HL-60 (cell line): Measurements from ENCODE around the gene USP36.

Experiments
- DNase-seq, 2 experiments: peaks; one replicate each; pipeline ENCODE4 v3.0.0-alpha.2; 2010 to 2020; ENCODE audit warnings: low read depth in 1 of 2, low spot score in 1 of 2
- H3K27ac ChIP-seq: fragments of 250-450 bp; sonication (Bioruptor Pico); replicated peaks from 2 replicates; pipeline ENCODE4 v1.5.1; 2020; ENCODE audit warnings: mild to moderate bottlenecking, moderate library complexity
- H3K27me3 ChIP-seq: fragments of 250-450 bp; sonication (Bioruptor Pico); 2 replicates; pipeline ENCODE4 v1.5.1; 2021; ENCODE audit warnings: mild to moderate bottlenecking, moderate library complexity; ENCODE audit not compliant: insufficient read depth, poor library complexity, severe bottlenecking
- H3K4me3 ChIP-seq: replicated peaks from 2 replicates; pipeline ENCODE4 v1.5.1; 2011; ENCODE audit warnings: mild to moderate bottlenecking, control low read depth, low read length; ENCODE audit not compliant: insufficient read depth
- CTCF ChIP-seq: IDR thresholded peaks from one replicate; pipeline ENCODE4 v1.5.1; 2011; ENCODE audit warnings: low read length, control low read depth, inconsistent platforms; ENCODE audit not compliant: insufficient read depth
- GABPA ChIP-seq: IDR thresholded peaks from 2 replicates; pipeline ENCODE4 v1.6.1; 2012; ENCODE audit warnings: low read depth
- POLR2AphosphoS5 ChIP-seq: IDR thresholded peaks from 2 replicates; pipeline ENCODE4 v1.6.1; 2012; ENCODE audit warnings: low read depth
- SPI1 ChIP-seq: IDR thresholded peaks from 2 replicates; pipeline ENCODE4 v1.6.1; 2012; ENCODE audit warnings: low read depth, mild to moderate bottlenecking, borderline replicate concordance
- TF ChIP-seq, protein P1 (sequence below): IDR thresholded peaks from 2 replicates; pipeline ENCODE4 v1.6.1; 2012; ENCODE audit warnings: low read depth; ENCODE audit not compliant: insufficient replicate concordance

The USP36 gene

GRCh38 chr17:78766743-78767294 is 73.8 kb downstream of the USP36 start:
- Histone ChIP-seq H3K27ac (no peak overlapping the region), H3K27me3 (no peaks in the 10 kb centered on the region), H3K4me3 (no peak overlapping the region)
- no peak for DNase-seq
- TF ChIP-seq GABPA (no peak), SPI1 (no peak), POLR2AphosphoS5 (no peak), CTCF (no peak)
- TF ChIP-seq, protein P1, sequence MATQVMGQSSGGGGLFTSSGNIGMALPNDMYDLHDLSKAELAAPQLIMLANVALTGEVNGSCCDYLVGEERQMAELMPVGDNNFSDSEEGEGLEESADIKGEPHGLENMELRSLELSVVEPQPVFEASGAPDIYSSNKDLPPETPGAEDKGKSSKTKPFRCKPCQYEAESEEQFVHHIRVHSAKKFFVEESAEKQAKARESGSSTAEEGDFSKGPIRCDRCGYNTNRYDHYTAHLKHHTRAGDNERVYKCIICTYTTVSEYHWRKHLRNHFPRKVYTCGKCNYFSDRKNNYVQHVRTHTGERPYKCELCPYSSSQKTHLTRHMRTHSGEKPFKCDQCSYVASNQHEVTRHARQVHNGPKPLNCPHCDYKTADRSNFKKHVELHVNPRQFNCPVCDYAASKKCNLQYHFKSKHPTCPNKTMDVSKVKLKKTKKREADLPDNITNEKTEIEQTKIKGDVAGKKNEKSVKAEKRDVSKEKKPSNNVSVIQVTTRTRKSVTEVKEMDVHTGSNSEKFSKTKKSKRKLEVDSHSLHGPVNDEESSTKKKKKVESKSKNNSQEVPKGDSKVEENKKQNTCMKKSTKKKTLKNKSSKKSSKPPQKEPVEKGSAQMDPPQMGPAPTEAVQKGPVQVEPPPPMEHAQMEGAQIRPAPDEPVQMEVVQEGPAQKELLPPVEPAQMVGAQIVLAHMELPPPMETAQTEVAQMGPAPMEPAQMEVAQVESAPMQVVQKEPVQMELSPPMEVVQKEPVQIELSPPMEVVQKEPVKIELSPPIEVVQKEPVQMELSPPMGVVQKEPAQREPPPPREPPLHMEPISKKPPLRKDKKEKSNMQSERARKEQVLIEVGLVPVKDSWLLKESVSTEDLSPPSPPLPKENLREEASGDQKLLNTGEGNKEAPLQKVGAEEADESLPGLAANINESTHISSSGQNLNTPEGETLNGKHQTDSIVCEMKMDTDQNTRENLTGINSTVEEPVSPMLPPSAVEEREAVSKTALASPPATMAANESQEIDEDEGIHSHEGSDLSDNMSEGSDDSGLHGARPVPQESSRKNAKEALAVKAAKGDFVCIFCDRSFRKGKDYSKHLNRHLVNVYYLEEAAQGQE = no peak

- DNase-seq = no peak
Observed at GRCh38 chr17:78766225-78766624, 74.4 kb downstream of the USP36 start.

GRCh38 chr17:78765821-78766220 is 74.8 kb downstream of the USP36 start:
- no peak overlapping the region for H3K27ac ChIP-seq
- no peak for TF ChIP-seq POLR2AphosphoS5
- TF ChIP-seq, protein P1 = no peak
- no peak overlapping the region for H3K4me3 ChIP-seq
- no peaks in the 10 kb centered on the region for H3K27me3 ChIP-seq
- no peak for DNase-seq

More at GRCh38 chr17:78766225-78766624, 74.4 kb downstream of the USP36 start:
- Histone ChIP-seq H3K27me3 (no peaks in the 10 kb centered on the region), H3K4me3 (no peak overlapping the region), H3K27ac (no peak overlapping the region)
- no peak for TF ChIP-seq CTCF
- no peak for TF ChIP-seq SPI1
- TF ChIP-seq GABPA = no peak
- no peak for TF ChIP-seq POLR2AphosphoS5
- TF ChIP-seq, protein P1 = no peak
